ENCODE results near the gene TRMT6.

Gene TRMT6

GRCh38 chr20:5895626-5896025 is 54.7 kb downstream of the TRMT6 start:
- no peak for TF ChIP-seq USF1 (IDR thresholded peaks at IDR 0.05)
- no peak for TF ChIP-seq TEAD4 (IDR thresholded peaks at IDR 0.05)
- no peak for TF ChIP-seq TCF12 (IDR thresholded peaks at IDR 0.05; ENCODE audit: low read depth)
- no peak for TF ChIP-seq MAX (IDR thresholded peaks at IDR 0.05)
- TF ChIP-seq EP300 (IDR thresholded peaks at IDR 0.05; ENCODE audit: borderline replicate concordance) = no peak
- TF ChIP-seq RAD21 (IDR thresholded peaks at IDR 0.05; ENCODE audit: low read depth) = no peak
- no peak for TF ChIP-seq TAF1 (IDR thresholded peaks at IDR 0.05; ENCODE audit: low read depth)
- no peak for TF ChIP-seq CEBPB (IDR thresholded peaks at IDR 0.05)
- TF ChIP-seq EGR1 (IDR thresholded peaks at IDR 0.05) = no peak
- no peak for TF ChIP-seq NFIC (IDR thresholded peaks at IDR 0.05)

- no peak for TF ChIP-seq ZBTB7A (IDR thresholded peaks at IDR 0.05; ENCODE audit: low read depth)
- TF ChIP-seq NFIC (IDR thresholded peaks at IDR 0.05) = no peak
- TF ChIP-seq TAF1 (IDR thresholded peaks at IDR 0.05; ENCODE audit: low read depth) = no peak
- no peak for TF ChIP-seq MAX (IDR thresholded peaks at IDR 0.05)
- no peak for TF ChIP-seq FOXM1 (IDR thresholded peaks at IDR 0.05; ENCODE audit: borderline replicate concordance, low read depth)
- TF ChIP-seq YY1 (IDR thresholded peaks at IDR 0.05; ENCODE audit: low read depth) = no peak
- no peak for TF ChIP-seq TEAD4 (IDR thresholded peaks at IDR 0.05)
- no peak for TF ChIP-seq RAD21 (IDR thresholded peaks at IDR 0.05; ENCODE audit: low read depth)
- no peak for TF ChIP-seq CEBPB (IDR thresholded peaks at IDR 0.05)
- TF ChIP-seq CREB1 (IDR thresholded peaks at IDR 0.05; ENCODE audit: low read depth) = no peak
- TF ChIP-seq TCF12 (IDR thresholded peaks at IDR 0.05; ENCODE audit: low read depth) = no peak
Observed at GRCh38 chr20:5893621-5894020, 56.7 kb downstream of the TRMT6 start.

- TF ChIP-seq NFIC (IDR thresholded peaks at IDR 0.05) (no peak), FOXM1 (IDR thresholded peaks at IDR 0.05; ENCODE audit: borderline replicate concordance, low read depth) (no peak), TCF12 (IDR thresholded peaks at IDR 0.05; ENCODE audit: low read depth) (no peak), YY1 (IDR thresholded peaks at IDR 0.05; ENCODE audit: low read depth) (no peak), MAX (IDR thresholded peaks at IDR 0.05) (no peak), RAD21 (IDR thresholded peaks at IDR 0.05; ENCODE audit: low read depth) (no peak), USF1 (IDR thresholded peaks at IDR 0.05) (no peak), TAF1 (IDR thresholded peaks at IDR 0.05; ENCODE audit: low read depth) (no peak), EP300 (IDR thresholded peaks at IDR 0.05; ENCODE audit: borderline replicate concordance) (no peak), TEAD4 (IDR thresholded peaks at IDR 0.05) (no peak), CEBPB (IDR thresholded peaks at IDR 0.05) (no peak), CREB1 (IDR thresholded peaks at IDR 0.05; ENCODE audit: low read depth) (no peak)
Observed at GRCh38 chr20:5893052-5893451, 57.3 kb downstream of the TRMT6 start.

- TF ChIP-seq YY1 (IDR thresholded peaks at IDR 0.05; ENCODE audit: low read depth) = no peak
- no peak for TF ChIP-seq ZBTB7A (IDR thresholded peaks at IDR 0.05; ENCODE audit: low read depth)
Observed at GRCh38 chr20:5890773-5891441, 59.4 kb downstream of the TRMT6 start.

- TF ChIP-seq TAF1 (IDR thresholded peaks at IDR 0.05; ENCODE audit: low read depth) (no peak), NFIC (IDR thresholded peaks at IDR 0.05) (no peak)
Observed at GRCh38 chr20:5888041-5888440, 62.3 kb downstream of the TRMT6 start.

- TF ChIP-seq REST (IDR thresholded peaks at IDR 0.05; ENCODE audit: low read depth) (no peak), USF1 (IDR thresholded peaks at IDR 0.05) (no peak), CEBPB (IDR thresholded peaks at IDR 0.05) (no peak), RAD21 (IDR thresholded peaks at IDR 0.05; ENCODE audit: low read depth) (no peak), EP300 (IDR thresholded peaks at IDR 0.05; ENCODE audit: borderline replicate concordance) (no peak), TAF1 (IDR thresholded peaks at IDR 0.05; ENCODE audit: low read depth) (no peak), CREB1 (IDR thresholded peaks at IDR 0.05; ENCODE audit: low read depth) (no peak), EGR1 (IDR thresholded peaks at IDR 0.05) (no peak), TEAD4 (IDR thresholded peaks at IDR 0.05) (no peak), MAX (IDR thresholded peaks at IDR 0.05) (no peak), FOXM1 (IDR thresholded peaks at IDR 0.05; ENCODE audit: borderline replicate concordance, low read depth) (no peak), NFIC (IDR thresholded peaks at IDR 0.05) (no peak), TCF12 (IDR thresholded peaks at IDR 0.05; ENCODE audit: low read depth) (no peak), YY1 (IDR thresholded peaks at IDR 0.05; ENCODE audit: low read depth) (no peak), ZBTB7A (IDR thresholded peaks at IDR 0.05; ENCODE audit: low read depth) (no peak)
Observed at GRCh38 chr20:5887386-5887785, 62.9 kb downstream of the TRMT6 start.
